PC-9 (cell line): Measurements from ENCODE around the gene MALRD1.

Source experiments
- CTCF ChIP-seq: fragments of 200-600 bp; sonication (generic); conservative IDR thresholded peaks from 2 replicates; pipeline ENCODE4 v1.6.1; 2017; ENCODE audit warnings: mixed run types, antibody characterized with exemption, mild to moderate bottlenecking, moderate library complexity
- EZH2 ChIP-seq: fragments of 200-600 bp; sonication (generic); IDR thresholded peaks from 2 replicates; pipeline ENCODE4 v1.8.0; 2017; ENCODE audit warnings: antibody characterized with exemption, low read depth

- TF ChIP-seq CTCF: no peak
- no peak for TF ChIP-seq EZH2
These were observed 110.3 kb downstream of the MALRD1 start for GRCh38 chr10:19158870-19159269.
